Stimulated activated CD8-positive, alpha-beta memory T cell treated with anti-CD3 and anti-CD28 coated beads, Interleukin-4, amount 100 ng/mL, for 1 hour (primary cell): ENCODE data around the gene ADAMTSL3.
"Not testable (repeated sequence)": the region's sequence is repeated elsewhere in the genome, so short reads cannot be mapped to it uniquely, and the experiment has no call there.

Source experiments
- DNase-seq, 2 donors: peaks; one replicate each; pipeline ENCODE4 v3.0.0-alpha.2; 2020; ENCODE audit warnings: low read depth in 2 of 2, low spot score in 1 of 2

Gene ADAMTSL3

DNA sequence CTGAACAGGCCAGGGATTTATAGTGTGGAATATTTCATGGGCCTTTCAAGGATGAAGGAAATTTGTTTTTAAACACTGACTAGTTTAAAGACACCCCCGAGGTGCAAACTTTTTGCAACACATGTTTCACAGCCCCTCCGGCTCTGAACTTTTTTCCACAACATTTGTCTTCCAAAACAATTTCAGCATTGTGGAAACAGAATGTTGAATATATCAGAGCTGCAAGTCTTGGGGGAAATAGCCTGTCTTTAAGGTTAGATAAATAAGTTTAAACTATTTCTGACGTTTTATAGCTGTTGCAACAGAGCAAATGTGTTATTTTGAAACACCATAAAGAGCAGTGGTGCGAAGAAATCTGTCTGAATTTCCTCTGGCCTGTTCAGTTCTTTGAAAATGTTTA is 352.5 kb downstream of the ADAMTSL3 start:
- no peak for DNase-seq

DNA sequence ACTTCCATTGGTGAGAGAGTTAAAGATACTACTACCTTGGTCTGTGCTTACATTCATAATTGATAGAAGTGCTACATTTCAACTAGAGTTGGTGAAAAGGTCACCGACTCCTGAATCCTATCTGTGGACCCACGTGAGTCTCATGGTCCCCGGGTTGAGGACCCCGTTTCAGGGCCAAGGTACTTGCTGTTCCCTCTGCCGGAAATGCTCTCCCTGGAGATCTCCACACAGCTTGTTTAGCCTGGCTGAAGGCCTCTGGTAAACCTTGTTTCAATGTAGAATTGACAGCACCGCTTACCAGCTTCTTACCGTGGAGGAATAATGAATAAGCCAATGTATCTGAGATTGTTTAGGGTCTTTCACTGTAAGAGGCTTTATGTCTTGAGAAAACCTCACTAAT is 355.7 kb downstream of the ADAMTSL3 start:
- no peak for DNase-seq

DNA sequence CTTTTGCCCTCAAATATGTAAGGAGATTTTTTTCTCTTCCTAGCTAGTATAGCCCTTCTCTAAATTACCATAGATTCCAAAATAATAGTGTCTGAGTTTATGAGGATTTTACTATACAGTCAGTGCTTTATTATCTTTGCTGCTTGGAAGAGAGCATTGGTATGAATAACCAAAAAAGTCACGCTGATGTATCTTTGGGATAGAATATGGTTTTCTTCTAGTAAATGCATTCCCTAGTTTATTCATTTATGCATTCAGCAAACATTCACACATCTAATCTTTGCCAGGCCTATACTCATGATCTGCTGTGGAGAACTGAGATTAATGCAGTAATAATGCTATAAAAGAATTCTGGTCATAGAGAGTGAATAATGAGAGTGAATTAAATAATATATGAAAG is 356.3 kb downstream of the ADAMTSL3 start:
- no peak for DNase-seq

DNA sequence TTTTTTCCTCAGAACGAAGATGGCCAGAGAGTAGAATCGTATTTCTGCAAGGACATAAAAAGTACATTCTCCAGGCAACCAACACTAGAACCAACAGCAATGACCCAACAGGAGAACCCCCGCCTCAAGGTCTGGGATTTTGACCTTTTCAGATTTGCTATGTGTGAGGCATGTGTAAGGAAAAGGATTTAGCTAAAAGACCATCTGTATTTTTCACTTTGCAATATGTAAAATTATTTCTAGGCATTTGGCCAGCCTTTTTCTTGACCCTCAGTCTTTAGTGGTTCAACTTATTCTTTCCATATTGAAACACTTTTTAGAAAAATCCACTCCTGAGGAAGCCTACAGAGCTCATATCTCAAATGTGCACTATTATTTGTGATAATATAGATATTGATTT is 362.4 kb downstream of the ADAMTSL3 start:
- DNase-seq, result no peak

DNA sequence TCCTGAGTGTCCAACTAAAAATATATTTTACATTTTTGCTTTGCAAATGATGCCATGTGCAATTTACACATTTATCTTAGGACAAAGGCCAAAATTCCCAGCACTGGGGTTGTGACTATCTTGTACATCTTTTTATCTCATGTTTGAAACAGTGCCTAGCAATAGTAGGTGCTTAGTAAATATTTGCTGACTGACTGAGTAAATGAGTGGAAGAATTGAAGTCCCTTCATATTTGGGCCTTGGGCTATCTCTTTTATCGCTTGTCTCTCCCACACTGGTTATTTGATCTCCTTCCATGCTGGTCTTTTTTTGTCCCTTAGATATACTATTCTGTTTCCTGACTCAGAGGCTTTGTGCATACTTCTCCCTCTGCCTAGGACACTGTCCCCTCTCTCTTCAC is 368.6 kb downstream of the ADAMTSL3 start:
- DNase-seq, result no peak

DNA sequence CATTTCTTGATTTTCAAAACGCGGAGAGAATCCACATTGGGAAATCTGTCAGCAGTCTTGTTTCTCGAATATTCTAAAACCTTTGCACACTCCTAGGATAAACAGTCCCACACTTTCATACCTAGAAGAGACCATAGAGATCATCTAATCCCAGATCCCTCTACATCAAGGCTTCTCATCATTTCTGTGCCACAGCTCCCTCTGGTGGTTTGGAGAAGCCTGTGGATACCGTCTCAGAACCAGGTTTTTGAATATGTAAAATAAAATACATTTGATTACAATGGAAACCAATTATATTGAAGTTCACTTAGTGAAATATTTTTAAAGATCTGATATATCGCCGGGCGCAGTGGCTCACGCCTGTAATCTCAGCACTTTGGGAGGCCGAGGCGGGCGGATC is 369.7 kb downstream of the ADAMTSL3 start:
- no peak for DNase-seq

DNA sequence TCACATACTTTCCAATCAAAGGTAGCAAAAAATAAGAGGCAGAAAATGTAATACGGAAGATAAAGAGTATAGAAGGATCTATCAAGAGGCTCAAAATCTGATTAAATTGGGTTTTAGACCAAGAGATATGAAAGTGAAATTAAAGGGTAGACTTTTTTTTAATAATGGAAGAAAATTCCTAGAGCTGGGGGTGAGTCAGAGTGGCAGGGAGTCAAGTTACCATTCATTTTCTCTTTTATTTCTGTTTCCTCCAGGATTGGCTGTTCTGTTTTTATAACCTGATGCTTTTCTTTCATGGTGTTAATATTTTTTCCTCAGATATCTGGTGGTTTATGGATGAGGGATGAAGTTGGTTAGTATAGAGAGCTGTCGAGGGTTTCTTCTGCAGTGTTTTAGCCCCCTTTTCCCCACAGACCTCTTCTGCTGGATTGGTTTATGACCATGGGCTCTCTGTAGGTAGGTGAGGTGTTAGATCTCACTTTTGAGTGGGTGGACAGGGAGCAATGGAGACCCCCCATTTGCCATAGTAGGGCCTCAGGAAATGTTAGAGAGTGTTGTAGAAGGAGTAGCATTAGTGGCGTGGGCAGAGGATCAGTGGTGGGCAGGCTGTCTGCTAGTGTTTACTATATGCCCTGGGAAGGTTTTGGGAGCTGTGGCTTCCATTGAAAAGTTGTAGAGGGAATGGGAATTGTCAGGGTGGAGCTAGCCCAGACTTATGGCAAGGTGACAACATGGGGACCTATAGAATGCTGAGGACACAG is 380.1 kb downstream of the ADAMTSL3 start:
- no peak for DNase-seq

DNA sequence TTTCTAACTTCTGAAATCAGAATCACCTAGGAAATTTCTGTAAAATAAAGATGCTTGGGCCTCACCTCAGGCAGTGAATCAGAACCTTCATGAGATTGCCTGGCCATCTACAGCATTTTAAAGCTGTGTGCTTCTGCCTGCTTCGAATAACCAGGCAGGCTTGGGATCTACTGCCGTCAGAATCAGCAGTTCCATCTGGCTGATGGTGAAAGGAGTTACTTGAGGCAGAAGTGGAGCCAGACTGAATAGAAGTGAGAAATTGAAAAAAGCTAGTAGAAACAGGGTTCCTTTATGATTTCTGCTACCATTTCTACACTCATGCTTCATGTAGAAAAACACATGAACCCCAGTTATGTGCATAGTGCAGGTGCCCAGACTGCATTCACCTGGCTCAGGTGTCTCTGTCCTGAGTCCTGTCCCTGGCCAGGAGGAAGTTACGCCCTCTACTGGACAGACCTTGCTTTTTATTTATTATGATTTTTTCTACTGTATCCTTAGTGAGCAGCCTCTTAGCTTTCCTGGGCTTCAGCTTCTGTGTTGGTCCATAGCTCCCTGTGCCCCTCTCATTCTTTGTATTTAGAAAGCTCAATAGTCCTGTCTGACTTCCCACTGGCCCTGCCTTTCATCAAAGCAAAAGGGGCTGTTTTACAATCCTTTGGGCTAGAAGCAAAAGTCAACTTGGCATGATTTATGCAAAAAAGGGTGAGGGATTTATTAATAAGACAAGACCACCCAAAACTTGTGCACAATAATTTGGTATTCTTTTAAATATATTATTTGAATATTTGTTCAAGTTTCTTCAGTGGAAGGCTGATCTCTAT is 380.9 kb downstream of the ADAMTSL3 start:
- no peak for DNase-seq

DNA sequence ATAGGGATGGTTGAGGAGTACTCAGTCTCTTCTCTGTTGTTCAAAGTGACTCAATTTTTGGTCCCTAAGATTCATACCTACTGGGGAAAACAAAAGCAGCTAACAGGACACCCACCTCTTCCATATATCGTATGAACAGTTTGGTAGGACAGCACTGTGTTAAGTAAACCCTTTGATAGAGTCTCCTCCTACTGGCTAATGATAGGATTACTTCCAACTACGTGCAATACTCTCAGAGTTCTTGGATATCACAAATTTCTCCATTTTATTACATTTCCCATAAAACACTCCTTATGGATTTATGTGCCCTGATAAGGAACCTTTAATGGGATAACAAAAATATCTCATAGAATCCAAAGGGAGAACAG is 381.5 kb downstream of the ADAMTSL3 start:
- no peak for DNase-seq

DNA sequence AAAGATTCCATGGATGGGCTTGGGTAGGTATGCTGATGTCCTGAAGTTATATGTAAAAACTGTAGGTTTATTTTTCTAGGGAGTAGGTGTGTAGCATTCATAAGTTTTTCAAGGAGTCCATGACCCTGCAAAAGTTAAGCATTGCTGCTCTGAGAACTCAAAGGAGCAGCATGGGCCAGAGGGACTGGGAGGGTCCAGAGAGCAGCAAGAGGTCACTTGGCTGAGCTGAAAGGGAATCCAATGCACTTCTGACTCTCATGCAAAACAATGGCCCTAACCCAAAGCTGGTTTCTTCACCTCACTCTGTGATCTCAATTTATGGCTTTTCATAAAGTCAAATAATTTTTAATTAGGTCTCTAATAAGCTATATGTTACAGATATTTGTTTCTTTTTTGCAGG is 383.4 kb downstream of the ADAMTSL3 start:
- DNase-seq, result no peak

DNA sequence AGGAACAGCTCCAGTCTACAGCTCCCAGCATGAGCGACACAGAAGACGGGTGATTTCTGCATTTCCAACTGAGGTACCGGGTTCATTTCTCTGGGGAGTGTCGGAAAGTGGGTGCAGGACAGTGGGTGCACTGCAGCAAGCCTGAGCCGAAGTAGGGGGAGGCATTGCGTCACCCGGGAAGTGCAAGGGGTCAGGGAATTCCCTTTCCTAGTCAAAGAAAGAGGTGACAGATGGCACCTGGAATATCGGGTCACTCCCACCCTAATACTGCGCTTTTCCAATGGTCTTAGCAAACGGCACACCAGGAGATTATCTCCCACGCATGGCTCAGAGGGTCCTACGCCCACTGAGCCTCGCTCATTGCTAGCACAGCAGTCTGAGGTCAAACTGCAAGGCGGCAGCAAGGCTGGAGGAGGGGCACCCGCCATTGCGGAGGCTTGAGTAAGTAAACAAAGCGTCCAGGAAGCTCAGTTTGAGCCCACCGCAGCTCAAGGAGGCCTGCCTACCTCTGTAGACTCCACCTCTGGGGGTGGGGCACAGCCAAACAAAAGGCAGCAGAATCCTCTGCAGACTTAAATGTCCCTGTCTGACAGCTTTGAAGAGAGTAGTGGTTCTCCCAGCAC is 388.6 kb downstream of the ADAMTSL3 start:
- not testable (repeated sequence) for DNase-seq

DNA sequence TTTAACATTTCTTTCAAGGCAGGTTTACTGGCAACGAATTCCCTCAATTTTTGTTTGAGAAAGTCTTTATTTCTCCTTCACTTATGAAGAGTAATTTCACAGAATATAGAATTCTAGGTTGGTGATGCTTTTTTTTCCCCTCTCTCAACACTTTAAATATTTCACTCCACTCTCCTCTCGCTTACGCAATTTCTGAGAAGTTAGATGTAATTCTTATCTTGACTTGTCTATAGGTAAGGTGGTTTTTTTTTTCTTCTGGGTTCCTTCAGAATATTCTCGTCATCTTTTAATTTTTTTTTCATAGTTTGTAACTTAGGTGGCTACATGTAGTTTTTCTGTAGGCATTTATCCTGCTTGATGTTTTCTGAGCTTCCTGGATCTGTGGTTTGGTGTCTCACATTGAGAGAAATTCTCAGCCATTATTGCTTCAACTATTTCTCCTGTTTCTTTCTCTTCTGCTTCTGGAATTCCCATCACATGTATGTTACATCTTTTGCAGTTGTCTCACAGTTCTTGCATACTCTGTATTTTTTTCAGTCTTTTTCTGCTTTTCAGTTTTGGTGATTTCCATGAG is 392.2 kb downstream of the ADAMTSL3 start:
- DNase-seq, result no peak

DNA sequence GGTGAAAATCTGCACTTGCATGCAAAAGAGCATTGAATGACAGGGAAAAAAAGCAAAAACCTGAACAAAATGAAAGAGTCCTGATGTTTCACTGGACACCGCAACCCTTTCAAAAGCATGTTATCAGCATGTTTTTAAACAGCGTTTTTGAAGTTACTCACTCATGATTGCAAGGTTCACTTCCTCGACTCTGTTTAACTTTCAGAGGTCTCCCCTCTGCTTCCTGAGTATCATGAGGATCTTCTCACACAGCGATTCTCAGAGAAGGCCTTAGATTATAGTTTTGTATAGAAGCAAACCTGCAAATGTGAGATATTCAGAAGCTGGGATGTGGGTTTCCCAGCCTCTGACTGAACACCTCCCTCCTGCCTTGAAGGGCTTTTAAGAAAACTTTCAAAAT is 395.6 kb downstream of the ADAMTSL3 start:
- DNase-seq, result not testable (repeated sequence)

DNA sequence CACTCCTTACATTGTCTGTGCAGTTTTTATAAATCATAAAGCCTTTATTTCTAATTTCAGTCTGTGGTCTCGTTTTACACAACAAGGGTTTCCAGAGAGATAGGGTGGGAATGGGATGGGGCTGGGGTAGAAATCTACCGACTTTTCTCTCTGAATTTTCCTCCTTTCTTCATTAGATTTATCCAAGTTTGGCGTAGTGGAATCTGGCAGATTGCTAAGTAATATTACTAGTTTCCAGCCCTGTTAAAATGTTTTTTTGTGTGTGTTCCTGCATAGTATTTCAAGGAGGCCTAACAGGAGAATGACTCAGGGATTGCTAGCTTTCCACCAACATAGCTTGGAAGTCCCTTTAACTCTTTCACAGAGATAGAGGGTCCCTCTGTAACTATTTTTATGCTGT is 396.2 kb downstream of the ADAMTSL3 start:
- DNase-seq, result no peak

DNA sequence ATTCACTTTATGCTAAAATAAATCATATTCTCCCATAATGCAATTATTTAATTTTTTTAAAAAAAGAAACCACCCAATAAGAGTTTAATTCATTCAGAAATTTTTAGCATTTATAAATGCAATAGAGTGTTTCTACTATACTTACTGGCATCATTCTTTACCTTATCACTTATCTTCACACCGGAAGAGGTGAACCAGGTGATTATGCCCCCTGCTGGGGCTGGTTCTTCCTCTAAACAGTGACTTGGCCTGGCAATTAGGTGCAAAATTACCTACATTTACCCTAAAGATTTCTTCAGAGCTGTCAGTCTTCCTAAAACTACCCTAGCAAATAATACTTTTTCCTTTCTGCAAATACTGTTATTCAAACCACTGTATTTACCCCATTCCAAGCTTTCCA is 397.2 kb downstream of the ADAMTSL3 start:
- not testable (repeated sequence) for DNase-seq

DNA sequence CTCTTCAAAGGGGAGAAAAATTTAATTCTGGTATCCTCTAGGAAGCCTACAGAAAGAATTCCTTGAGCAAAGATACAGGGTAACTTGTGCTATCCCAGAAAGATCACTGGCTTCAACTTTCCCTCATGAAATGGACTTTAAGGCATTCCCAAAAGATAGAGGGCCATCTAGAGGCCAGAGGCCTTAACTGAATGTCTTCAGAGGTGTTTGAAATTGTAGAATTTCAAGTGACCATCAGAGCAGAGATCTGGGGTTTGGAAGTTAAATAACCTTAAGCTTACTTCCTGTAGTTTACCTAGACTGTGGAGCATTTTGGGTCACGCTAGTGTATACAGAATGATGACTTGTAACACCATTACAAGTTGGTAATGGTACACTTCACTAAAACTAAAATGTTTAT is 400.6 kb downstream of the ADAMTSL3 start:
- DNase-seq, result not testable (repeated sequence)

DNA sequence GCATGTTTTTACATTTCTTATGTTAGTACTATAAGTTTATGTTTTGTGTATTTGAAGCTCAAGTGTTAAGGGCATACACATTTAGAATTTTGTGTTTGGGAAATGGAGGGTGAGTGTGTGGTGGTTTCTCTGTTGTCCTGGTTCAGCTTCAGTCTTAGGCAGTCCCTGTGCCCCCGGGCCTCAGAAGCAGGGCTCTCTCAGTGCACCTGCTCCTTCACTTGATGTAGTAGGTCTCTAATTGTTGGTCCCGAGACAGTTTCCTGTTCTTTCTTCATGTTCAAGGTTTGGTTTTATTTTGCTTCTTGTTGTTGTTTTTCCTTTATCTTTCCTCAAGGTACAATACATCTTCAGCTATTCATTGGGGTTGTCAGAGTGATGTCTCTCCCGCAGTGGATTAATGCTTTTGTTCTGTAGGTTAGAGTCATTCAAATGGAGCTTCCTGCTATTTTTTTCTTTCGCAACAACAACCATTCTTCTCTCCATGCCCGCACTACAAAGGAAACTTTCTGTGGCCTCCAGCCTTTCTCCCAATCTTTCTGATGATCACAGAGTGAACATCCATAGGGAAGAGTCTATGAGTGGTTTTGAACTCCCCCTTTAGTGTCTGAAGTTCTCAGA is 403.9 kb downstream of the ADAMTSL3 start:
- no peak for DNase-seq

DNA sequence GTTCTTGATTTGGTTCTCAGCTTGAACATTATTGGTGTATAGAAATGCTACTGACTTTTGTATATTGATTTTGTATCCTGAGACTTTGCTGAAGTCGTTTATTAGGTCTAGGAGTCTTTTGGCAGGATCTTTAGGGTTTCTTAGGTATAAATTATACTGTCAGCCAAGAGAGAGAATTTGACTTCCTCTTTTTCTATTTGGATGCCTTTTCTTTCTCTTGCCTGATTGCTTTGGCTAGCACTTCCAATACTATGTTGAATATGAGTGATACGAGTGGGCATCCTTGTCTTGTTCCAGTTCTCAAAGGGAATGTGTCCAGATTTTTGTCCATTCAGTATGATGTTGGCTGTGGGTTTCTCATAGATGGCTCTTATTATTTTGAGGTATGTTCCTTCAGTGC is 409.8 kb downstream of the ADAMTSL3 start:
- DNase-seq, result not testable (repeated sequence)

DNA sequence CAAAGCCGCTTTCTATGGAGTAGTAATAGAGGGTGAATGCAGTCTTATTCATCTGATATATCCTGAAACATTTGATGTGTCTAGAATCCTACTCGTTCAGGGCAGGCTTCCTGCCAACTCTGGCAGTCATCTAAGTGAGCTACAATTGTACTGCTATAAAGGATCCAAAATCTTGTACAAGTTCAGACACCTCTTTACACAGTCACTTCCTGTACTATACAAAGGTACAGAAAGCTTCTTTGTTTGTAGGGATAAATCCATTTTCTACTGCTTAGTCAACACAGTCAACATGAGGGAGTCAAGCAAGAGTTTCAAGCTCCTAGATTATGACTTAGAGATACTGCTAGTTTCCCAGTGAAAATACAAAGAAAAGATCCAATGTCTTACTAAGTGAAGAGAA is 414.8 kb downstream of the ADAMTSL3 start:
- not testable (repeated sequence) for DNase-seq

DNA sequence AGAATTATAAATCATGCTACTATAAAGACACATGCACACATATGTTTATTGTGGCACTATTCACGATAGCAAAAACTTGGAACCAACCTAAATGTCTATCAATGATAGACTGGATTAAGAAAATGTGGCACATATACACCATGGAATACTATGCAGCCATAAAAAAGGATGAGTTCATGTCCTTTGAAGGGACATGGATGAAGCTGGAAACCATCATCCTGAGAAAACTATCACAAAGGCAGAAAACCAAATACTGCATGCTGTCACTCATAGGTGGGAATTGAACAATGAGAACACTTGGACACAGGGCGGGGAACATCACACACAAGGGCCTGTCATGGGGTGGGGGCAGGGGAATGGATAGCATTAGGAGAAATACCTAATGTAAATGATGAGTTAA is 424.1 kb downstream of the ADAMTSL3 start:
- DNase-seq, result not testable (repeated sequence)

DNA sequence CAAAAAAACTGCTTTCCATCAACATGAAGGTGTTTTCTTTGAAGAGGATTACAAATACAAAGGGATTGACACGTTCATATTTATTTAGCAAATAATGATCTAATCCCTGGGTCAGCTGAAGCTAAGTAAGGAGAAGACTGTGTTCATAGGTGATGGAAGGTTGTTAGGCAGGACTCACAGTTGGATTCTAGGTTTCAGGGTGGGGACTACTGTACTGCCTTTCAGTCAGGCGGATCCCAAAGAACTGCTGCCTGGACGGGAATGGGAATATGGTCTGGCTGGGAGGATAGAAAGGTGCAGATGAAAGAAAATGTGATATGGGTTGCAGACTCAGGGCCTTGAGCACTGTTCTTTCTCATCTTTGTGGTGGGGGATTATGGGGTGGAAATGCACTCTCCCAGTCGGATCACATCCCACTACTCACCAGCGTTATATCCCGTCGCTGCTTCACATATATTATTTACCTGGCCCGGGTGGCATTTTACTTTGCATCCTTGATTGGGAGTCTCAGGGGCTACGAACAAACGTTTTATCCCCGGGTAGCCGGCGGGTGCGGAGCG is 425.5 kb downstream of the ADAMTSL3 start:
- DNase-seq, result not testable (repeated sequence)
